IgD-negative memory B cell (primary cell): ENCODE data around the gene ATPAF1. TPM values are rescaled to one million over a fixed set of nuclear protein-coding genes. Genes with fewer than 3 reads are reported as not detected.
"Not testable (repeated sequence)": the region's sequence is repeated elsewhere in the genome, so short reads cannot be mapped to it uniquely, and the experiment has no call there.

Experiments used
- H3K27ac Mint-ChIP-seq, 3 donors: one replicate each; pipeline ENCODE4 v1.8.0; 2020 to 2022; ENCODE audit warnings: mild to moderate bottlenecking in 3 of 3, mixed read lengths in 3 of 3, moderate library complexity in 1 of 3
- H3K27me3 Mint-ChIP-seq: one replicate; pipeline ENCODE4 v1.8.0; 2021; ENCODE audit warnings: mixed read lengths
- H3K36me3 Mint-ChIP-seq: one replicate; pipeline ENCODE4 v1.8.0; 2020; ENCODE audit warnings: mild to moderate bottlenecking, mixed read lengths
- H3K4me1 Mint-ChIP-seq, 3 donors: one replicate each; pipeline ENCODE4 v1.8.0; 2020 to 2022; ENCODE audit warnings: mixed read lengths in 3 of 3, mild to moderate bottlenecking in 1 of 3
- H3K4me3 Mint-ChIP-seq, 4 donors: one replicate each; pipeline ENCODE4 v1.8.0; 2020 to 2022; ENCODE audit warnings: mild to moderate bottlenecking in 4 of 4, mixed read lengths in 4 of 4, moderate library complexity in 3 of 4
- H3K9me3 Mint-ChIP-seq, 3 donors: one replicate each; pipeline ENCODE4 v1.8.0; 2020 to 2021; ENCODE audit warnings: mixed read lengths in 3 of 3, mild to moderate bottlenecking in 1 of 3
- polyA plus RNA-seq: library from polyadenylated mRNA; unstranded; fragments of 300-500 nt; fragmentation: Illumina TruSeq; gene quantifications from one replicate; pipeline ENCODE4 v1.2.3, GENCODE V29; 2021

Gene ATPAF1
- polyA plus RNA-seq, 1 donor from 2014 or later = 55.1 TPM

DNA sequence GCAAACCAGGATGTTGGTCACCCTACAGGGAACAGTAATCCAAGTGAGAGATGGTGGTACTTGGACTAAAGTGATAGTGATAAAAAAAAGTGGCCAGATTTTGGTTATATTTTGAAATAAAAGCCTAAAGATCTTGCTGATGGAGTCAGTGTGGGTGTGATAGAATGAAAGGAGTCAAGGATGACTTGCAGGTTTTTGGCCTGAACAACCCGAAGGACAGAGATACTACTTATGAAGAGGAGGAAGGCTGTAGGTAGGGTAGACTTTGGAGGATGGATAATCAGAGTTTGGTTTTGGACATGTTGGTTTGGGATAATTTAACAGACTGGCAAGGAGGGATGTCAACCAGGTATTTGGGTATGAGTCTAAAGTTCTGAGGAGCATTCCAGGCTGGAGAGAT is 2.0 kb upstream of the ATPAF1 start:
- Mint-ChIP-seq H3K4me1 (peaks cover 8 to 12% (median 10%) of the 10 kb centered on the region in 3 donors), H3K36me3 (no peaks in the 10 kb centered on the region), H3K9me3 (no peaks in the 10 kb centered on the region), H3K27ac (no peak overlapping the region), H3K4me3 (no peak overlapping the region), H3K27me3 (no peaks in the 10 kb centered on the region)

DNA sequence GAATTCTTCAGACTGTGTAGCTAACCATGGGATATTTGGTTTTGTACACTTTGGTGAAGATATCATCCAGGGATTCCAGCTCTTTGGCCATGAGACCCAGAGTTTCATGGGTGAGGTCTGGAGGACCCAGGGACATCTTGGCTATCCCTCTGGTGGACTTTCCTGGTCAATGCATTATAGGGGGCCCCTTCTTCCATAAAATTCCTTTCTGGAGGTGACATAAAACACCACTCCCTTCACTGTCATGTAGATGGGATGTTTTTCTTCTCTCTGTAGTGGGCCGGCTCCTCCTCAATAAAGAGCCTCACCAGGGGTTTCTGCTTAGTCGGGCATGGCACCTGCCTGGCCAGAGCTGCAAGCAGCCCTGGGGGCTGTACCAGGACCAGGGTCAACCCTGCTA is 2.2 kb downstream of the ATPAF1 start:
- peak overlapping the region in 2 of 4 donors; percentile 30 to 77 for H3K4me3 Mint-ChIP-seq
- H3K4me1 Mint-ChIP-seq = peaks cover 8 to 12% (median 10%) of the 10 kb centered on the region in 3 donors
- H3K27me3 Mint-ChIP-seq = no peaks in the 10 kb centered on the region
- no peak overlapping the region for H3K27ac Mint-ChIP-seq
- no peaks in the 10 kb centered on the region for H3K9me3 Mint-ChIP-seq
- H3K36me3 Mint-ChIP-seq = peaks cover 2% of the 10 kb centered on the region

DNA sequence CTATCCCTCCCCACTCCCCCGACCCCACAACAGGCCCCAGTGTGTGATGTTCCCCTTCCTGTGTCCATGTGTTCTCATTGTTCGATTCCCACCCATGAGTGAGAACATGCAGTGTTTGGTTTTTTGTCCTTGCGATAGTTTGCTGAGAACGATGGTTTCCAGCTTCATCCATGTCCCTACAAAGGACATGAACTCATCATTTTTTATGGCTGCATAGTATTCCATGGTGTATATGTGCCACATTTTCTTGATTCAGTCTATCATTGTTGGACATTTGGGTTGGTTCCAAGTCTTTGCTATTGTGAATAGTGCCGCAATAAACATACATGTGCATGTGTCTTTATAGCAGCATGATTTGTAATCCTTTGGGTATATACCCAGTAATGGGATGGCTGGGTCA is 5.2 kb downstream of the ATPAF1 start:
- H3K27ac Mint-ChIP-seq, H3K9me3 Mint-ChIP-seq, H3K27me3 Mint-ChIP-seq, H3K4me3 Mint-ChIP-seq, H3K36me3 Mint-ChIP-seq: not testable (repeated sequence)
- peaks cover 8 to 12% (median 10%) of the 10 kb centered on the region in 3 donors for H3K4me1 Mint-ChIP-seq

DNA sequence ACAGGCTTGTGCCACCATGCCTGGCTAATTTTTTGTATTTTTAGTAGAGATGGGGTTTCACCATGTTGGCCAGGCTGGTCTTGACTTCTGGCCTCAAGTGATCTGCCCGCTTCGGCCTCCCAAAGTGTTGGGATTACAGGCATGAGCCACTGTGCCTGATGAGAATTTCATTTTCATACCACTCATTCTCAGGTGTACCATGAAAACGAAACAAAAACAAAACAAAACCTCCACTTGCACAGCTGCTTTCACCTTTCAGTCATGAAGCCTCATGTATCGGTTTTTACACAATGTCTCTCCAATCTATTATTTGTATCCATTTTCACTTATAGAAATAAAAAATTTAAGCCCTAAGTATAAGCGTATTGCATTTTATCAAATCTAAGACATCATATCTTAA is 8.0 kb downstream of the ATPAF1 start:
- not testable (repeated sequence) for H3K4me1 Mint-ChIP-seq, H3K27ac Mint-ChIP-seq, H3K36me3 Mint-ChIP-seq, H3K9me3 Mint-ChIP-seq, H3K27me3 Mint-ChIP-seq, H3K4me3 Mint-ChIP-seq

DNA sequence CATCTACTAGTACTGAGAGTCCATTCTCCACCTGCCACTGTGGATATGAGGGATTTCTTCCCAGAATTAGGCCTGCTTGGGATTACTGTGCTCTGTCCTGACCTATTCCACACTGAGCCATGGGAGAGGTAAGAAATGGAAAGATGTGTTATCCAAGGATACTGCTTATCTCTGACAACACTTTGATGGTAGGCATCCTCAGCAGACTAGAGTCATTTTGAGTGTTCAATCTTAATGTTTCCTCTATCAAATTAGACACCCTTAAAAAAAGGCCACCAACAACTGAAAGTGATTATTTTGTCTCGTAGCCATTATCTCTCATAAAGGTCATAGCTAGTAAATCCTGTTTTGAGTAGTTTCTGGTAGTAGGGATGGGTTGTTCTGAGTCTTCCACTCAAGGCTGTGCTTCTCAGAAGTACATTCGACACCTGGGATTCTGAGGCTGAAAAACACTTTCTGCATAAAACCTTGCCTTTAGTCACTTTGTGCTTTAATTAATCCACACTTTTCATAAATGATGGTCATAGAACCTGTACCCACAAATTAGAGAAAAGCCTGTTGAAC is 8.8 kb downstream of the ATPAF1 start:
- no peaks in the 10 kb centered on the region for H3K27me3 Mint-ChIP-seq
- H3K9me3 Mint-ChIP-seq = peaks cover 0 to 6% (median 1%) of the 10 kb centered on the region in 3 donors
- no peak overlapping the region for H3K4me3 Mint-ChIP-seq
- H3K27ac Mint-ChIP-seq = peak overlapping the region in 1 of 3 donors; percentile 59
- H3K36me3 Mint-ChIP-seq = peaks cover 13% of the 10 kb centered on the region
- no peaks in the 10 kb centered on the region for H3K4me1 Mint-ChIP-seq

DNA sequence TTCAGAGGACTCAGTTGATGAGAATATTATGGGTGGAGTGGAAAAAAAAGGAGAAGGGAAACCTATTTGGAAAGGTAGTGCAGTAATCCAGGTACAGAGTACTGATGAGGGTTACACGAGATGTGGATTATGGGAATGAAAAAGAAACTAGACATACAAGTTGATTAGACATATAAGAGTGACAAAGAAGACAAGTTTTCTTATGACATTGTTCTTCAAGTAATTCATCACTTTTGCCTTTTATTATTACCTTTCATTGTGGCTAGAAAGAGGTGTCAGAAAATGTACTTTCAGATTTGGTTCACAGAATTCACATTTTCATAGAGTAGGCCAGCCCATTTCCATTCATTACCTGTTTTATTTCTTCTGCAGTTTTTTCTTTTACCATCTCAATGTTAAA is 10.4 kb downstream of the ATPAF1 start:
- Mint-ChIP-seq H3K27me3 (no peaks in the 10 kb centered on the region), H3K4me1 (peaks cover 0 to 1% (median 0%) of the 10 kb centered on the region in 3 donors), H3K36me3 (peaks cover 15% of the 10 kb centered on the region), H3K9me3 (peaks cover 0 to 6% (median 1%) of the 10 kb centered on the region in 3 donors), H3K27ac (no peak overlapping the region), H3K4me3 (no peak overlapping the region)

DNA sequence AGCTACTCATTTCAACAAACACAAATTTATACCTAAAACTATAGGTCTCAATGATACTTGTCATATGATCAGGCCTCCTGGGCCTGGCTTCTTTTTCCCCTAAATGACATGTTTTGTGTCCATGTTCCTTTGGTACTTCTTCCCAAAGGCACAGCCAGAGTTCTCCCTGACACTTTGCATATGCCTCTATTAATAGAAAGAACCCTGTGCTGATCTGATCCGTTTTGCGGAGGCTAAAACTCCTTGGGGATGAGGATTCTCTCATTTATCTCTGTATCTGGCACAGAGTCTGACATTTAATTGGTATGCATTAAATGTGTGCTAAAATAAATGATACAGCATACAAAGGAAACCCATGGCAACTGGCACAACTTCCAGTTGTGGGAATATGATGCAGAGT is 11.5 kb downstream of the ATPAF1 start:
- peaks cover 17% of the 10 kb centered on the region for H3K36me3 Mint-ChIP-seq
- peaks cover 0 to 6% (median 1%) of the 10 kb centered on the region in 3 donors for H3K9me3 Mint-ChIP-seq
- H3K27me3 Mint-ChIP-seq = no peaks in the 10 kb centered on the region
- peaks cover 0 to 1% (median 0%) of the 10 kb centered on the region in 3 donors for H3K4me1 Mint-ChIP-seq
- no peak overlapping the region for H3K27ac Mint-ChIP-seq
- no peak overlapping the region for H3K4me3 Mint-ChIP-seq

DNA sequence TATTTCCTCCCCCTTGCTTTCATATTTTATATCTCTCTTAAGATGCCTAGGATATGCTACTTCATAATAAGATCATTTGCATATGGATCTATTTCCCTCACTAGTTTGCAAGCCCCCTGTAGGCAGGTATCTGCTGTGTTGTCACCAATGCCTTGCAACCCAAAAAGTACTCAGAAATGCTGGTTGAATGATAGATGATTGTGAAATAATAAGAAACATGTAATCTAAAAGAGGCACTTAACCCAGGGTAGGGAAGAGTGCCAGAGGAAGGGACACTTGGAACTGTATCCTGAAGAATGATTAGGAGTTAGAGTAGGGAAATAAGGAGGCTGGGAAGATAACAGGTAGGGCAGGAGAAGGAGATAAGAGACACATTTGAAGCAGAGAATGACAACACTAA is 12.3 kb downstream of the ATPAF1 start:
- Mint-ChIP-seq H3K27ac (no peak overlapping the region), H3K4me1 (peaks cover 0 to 1% (median 0%) of the 10 kb centered on the region in 3 donors), H3K4me3 (no peak overlapping the region), H3K9me3 (peaks cover 0 to 6% (median 1%) of the 10 kb centered on the region in 3 donors), H3K27me3 (no peaks in the 10 kb centered on the region), H3K36me3 (peaks cover 17% of the 10 kb centered on the region)

DNA sequence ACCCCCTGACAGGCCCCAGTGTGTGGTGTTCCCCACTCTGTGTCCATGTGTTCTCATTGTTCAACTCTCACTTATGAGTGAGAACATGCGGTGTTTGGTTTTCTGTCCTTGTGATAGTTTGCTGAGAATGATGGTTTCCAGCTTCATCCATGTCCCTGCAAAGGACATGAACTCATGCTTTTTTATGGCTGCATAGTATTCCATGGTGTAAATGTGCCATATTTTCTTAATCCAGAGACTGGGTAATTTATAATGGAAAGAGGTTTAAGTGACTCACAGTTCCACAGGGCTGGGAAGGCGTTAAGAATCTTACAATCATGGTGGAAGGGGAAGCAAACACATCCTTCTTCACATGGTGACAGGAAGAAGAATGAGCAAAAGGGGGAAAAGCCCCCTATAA is 13.5 kb downstream of the ATPAF1 start:
- peaks cover 27% of the 10 kb centered on the region for H3K36me3 Mint-ChIP-seq

DNA sequence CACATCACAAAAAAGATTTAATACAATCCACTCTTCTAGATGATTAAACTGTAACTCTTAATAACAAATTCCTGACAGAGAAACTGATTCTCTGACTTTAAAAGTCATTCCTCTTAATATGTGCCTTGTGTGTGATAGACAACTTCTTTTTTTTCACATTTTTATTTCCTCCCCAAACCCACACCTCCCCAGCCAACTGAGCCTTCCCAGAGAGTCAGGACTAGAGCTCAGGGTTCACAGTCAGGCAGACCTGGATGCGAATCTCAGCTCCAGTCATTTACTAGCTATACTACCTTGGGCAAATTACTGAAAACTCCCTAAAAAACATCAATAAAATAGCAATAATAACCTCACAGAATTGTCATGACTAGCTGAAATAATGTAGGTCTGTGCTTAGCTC is 14.2 kb downstream of the ATPAF1 start:
- no peaks in the 10 kb centered on the region for H3K27me3 Mint-ChIP-seq

More for the DNA sequence above, 13.5 kb downstream of the ATPAF1 start:
- H3K9me3 Mint-ChIP-seq = peaks cover 1 to 12% (median 5%) of the 10 kb centered on the region in 3 donors
- not testable (repeated sequence) for H3K4me3 Mint-ChIP-seq, H3K27ac Mint-ChIP-seq, H3K27me3 Mint-ChIP-seq, H3K4me1 Mint-ChIP-seq

DNA sequence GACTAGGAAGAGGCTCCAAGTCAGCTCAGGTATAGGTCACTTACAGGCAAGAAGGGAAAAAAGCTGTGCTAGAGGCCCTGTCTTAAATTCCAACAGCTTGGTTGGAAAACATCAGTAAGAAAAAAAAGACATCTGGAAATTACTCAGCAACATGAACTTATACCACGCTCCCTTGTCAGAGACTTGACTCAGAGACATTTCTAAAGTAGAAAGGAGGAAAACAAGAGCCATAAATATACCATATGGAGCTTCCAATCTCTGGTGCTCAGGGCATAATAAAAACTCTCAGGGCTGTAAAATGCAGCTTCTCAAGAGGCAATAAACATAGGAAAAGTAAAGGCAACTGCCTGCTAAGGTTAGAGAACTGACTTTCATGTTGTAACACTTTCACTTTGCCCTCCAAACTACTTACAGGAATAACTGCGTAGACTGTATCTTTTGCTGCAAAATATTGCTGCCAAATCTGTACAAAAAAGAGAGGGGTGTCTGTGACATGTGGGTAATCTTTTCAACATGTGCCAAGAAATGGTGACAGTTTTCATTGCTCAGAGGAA is 14.7 kb downstream of the ATPAF1 start:
- H3K4me1 Mint-ChIP-seq = peaks cover 0 to 1% (median 0%) of the 10 kb centered on the region in 3 donors
- peaks cover 1 to 12% (median 5%) of the 10 kb centered on the region in 3 donors for H3K9me3 Mint-ChIP-seq
- no peaks in the 10 kb centered on the region for H3K27me3 Mint-ChIP-seq
- H3K4me3 Mint-ChIP-seq = no peak overlapping the region
- peaks cover 30% of the 10 kb centered on the region for H3K36me3 Mint-ChIP-seq
- no peak overlapping the region for H3K27ac Mint-ChIP-seq

More for the DNA sequence above, 14.2 kb downstream of the ATPAF1 start:
- no peak overlapping the region for H3K27ac Mint-ChIP-seq
- peaks cover 1 to 12% (median 5%) of the 10 kb centered on the region in 3 donors for H3K9me3 Mint-ChIP-seq
- peaks cover 30% of the 10 kb centered on the region for H3K36me3 Mint-ChIP-seq
- peaks cover 0 to 1% (median 0%) of the 10 kb centered on the region in 3 donors for H3K4me1 Mint-ChIP-seq
- H3K4me3 Mint-ChIP-seq = no peak overlapping the region

DNA sequence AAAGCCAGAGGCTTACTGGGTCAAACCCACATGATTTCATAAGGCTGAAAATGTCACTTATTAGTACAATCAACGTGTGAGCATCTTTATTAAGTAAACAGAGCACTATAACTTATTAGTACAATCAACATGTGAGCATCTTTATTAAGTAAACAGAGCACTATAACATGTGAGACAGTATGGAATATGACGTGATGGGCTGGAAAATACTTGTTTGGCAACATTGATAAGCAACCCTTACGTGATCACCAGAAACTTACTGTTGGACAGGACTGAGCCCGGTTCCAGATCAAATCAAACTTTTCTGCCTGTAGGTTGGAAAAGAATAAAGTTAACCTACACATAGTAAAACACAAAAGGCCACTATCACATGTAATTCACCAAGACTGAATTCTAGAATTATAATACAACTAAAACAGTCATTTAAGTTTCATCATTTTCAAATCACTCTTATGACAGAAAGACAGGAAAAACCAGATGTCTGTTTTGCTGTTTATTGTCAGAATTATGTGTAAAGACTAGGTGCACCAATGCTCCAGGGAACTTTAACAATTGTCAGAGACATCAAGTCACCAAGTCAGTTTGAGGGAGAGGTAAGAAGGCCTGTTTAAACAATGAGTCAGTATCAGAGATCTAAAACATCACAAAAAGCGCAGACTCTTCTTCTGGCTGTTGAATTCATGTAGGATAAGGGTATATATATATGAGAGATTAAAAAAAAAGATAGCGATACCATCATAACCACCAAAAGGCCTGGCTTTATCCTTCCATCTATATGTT is 15.7 kb downstream of the ATPAF1 start:
- Mint-ChIP-seq H3K4me1 (peaks cover 0 to 1% (median 0%) of the 10 kb centered on the region in 3 donors), H3K9me3 (peaks cover 1 to 13% (median 5%) of the 10 kb centered on the region in 3 donors), H3K27me3 (no peaks in the 10 kb centered on the region), H3K27ac (peak overlapping the region in 1 of 3 donors; percentile 81), H3K36me3 (peaks cover 26% of the 10 kb centered on the region), H3K4me3 (no peak overlapping the region)

DNA sequence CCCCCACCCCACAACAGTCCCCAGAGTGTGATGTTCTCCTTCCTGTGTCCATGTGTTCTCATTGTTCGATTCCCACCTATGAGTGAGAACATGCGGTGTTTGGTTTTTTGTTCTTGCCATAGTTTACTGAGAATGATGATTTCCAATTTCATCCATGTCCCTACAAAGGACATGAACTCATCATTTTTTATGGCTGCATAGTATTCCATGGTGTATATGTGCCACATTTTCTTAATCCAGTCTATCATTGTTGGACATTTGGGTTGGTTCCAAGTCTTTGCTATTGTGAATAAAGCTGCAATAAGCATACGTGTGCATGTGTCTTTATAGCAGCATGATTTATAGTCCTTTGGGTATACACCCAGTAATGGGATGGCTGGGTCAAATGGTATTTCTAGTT is 17.0 kb downstream of the ATPAF1 start:
- Mint-ChIP-seq H3K9me3 (peaks cover 1 to 17% (median 5%) of the 10 kb centered on the region in 3 donors), H3K36me3 (peaks cover 32% of the 10 kb centered on the region)
- H3K27me3 Mint-ChIP-seq, H3K4me1 Mint-ChIP-seq, H3K27ac Mint-ChIP-seq, H3K4me3 Mint-ChIP-seq: not testable (repeated sequence)

DNA sequence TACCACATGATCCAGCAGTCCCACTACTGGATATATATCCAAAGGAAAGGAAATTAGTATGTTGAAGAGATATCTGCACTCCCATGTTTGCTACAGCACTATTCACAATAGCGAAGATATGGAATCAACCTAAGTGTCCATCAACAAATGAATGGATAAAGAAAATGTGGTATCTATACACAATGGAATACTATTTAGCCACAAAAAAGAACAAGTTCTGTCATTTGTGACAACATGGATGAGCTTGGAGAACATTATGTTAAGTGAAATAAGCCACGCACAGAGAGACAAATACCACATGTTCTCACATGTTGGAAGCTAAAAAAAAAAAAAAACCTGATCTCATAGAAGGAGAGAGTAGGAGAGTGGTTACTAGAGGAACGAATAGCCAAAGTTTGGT is 17.7 kb downstream of the ATPAF1 start:
- Mint-ChIP-seq H3K27me3 (no peaks in the 10 kb centered on the region), H3K27ac (no peak overlapping the region), H3K4me3 (no peak overlapping the region), H3K9me3 (peaks cover 1 to 17% (median 5%) of the 10 kb centered on the region in 3 donors), H3K36me3 (peaks cover 29% of the 10 kb centered on the region), H3K4me1 (peaks cover 0 to 4% (median 0%) of the 10 kb centered on the region in 3 donors)

DNA sequence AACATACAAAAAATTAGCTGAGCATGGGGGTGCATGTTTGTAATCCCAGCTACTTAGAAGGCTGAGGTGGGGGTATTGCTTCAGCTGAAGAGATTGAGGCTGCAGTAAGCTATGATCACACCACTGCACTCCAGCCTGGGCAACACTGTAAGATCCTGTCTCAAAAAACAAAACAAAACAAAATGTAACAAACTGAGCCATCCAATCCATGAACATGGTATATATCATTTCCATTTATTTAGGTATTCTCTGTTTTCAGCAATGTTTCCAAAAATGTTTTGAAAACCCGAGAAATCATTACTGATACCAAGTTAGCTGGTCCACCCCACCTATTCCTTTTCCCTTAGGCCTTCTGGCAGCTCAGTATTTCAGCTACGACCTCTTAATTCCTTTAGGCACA is 18.4 kb downstream of the ATPAF1 start:
- Mint-ChIP-seq H3K4me1 (peaks cover 0 to 4% (median 0%) of the 10 kb centered on the region in 3 donors), H3K27ac (no peak overlapping the region), H3K27me3 (no peaks in the 10 kb centered on the region), H3K4me3 (no peak overlapping the region), H3K36me3 (peaks cover 26% of the 10 kb centered on the region), H3K9me3 (peaks cover 0 to 13% (median 5%) of the 10 kb centered on the region in 3 donors)
